MV-4-11 (cell line): ENCODE measurements around the gene ANKRD39.

Experiments used
- DNase-seq: peaks from one replicate; lab custom pipeline; 2025; lab: John Stamatoyannopoulos, UW

ANKRD39 gene

DNA sequence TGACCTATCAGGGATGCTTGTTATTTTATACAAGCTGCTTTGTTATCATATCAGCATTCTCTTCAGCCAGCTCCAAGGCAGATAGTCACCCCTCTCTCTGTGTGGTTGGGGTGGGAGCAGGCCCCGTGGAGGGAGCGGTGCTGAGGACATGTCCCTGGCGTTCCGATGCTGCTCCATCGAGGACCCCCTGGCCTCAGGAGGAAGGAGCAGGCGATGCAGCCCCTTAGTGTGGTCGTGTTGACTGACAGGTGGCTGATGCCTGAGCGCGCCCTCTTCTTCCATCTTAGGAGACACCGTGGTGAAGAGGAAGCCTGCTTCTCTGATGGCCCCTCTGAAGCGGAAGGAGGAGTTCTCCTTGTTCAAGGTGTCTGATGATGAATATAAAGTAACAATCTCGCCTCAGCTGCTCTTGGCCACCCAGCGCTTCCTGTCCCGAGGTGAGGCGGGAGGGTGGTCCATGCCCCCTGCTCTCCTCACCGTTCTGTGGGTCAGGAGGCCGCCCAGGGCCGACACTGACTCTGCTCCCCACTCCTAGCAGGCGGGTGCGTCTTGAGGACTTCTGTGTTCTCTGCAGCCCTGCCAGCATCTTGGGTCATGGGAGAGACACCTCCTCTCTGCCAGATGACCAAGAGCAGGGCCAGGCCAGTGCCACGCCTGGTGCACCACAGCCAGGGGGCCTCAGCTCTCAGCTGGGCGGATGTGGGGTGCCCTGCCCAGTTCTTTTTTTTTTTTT, 31.1 kb downstream of the ANKRD39 start:
- DNase-seq: no peak

DNA sequence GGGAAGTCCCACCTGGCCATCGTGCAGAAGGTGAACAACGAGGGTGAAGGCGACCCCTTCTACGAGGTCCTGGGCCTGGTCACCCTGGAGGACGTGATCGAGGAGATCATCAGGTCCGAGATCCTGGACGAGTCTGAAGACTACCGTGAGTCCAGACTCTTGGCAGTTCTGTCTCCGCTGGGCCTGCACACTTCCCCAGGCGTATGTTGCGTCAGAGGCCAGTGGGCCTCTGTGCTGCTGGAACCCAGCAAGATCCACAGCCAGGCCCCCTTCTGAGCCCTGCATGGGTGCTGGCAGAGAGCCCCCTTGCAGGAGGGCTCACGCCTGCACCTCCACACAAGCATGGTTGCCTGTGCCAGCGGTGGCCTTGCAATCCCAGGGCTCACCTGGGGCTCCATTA, 32.8 kb downstream of the ANKRD39 start:
- DNase-seq: no peak

DNA sequence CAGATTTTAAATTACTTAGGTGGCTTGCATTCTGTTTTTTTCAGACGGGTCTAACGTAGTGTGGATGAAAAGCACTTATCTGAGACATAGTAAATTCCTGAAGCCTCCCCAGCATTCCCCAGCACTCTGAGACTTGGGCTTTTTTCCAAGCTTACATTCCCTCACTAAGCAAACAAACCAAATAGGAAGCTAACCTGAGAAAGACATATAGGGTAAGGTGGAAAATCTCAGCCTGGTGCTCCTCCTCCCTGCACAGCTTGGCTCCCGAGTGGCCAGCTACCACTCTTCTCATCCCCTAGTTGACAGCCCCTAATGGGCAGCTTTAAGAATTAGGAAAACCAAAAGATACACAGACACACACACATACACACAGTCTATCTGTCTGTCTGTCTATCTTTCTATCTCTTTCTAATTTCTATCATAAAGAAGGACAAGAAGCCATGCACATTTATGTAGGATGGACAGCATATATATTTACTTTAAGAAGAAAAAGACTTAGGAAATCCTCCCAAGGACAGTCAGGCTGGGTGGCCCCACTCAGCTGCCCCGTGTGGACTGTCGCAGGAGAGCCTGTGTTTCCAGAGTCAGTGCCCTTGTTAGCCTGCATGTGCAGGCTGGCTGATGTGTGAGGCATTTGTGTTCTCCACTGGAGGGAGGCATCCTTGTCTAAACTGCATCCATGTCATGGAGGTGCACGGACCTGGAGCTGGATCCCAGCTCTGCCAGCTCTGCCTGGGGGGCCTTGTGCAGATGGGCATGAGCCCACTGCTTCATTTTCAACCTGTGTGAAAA, 33.5 kb downstream of the ANKRD39 start:
- no peak for DNase-seq

DNA sequence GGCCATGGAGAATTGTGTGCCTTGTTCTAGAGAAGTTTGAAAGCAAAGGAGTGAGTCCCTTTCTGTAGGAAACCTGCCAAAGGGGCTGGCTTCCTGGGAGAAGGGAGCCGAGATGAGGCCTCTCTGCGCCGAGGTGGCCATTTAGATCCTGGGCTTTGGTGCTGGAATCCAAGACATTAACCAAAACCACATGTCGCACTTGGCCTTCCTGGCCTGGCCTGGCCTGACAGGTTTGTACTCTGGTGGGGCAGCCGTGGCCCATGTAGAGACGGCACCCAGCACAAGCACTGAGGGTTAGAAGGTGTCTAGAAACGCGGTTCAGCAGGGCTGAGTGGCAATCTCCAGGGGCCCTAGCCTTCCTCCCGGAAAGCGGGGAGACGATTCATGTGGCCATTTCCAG, 34.6 kb downstream of the ANKRD39 start:
- no peak for DNase-seq

DNA sequence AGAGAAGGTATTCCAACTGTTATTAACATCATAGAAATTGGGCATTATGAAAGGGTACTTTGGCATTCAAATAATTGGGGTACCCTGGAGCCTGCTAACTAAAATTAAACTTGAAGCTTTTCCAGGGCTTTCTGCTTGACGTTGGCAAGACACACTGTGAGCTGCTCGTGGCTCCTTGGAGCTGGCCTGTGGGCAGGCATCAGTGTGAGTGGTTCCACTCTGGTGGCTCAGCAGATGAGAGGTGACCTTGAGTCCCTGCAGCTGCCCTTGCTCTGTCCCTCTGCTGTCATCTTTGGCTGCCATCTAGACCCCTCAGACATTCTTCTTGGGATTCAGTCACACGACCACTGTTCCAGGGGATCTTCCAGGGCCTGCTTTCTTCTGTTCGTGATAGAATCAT, 35.0 kb downstream of the ANKRD39 start:
- no peak for DNase-seq

- DNase-seq: no peak
Measured at GRCh38 chr2:96821113-96821675, 36.6 kb downstream of the ANKRD39 start.

DNA sequence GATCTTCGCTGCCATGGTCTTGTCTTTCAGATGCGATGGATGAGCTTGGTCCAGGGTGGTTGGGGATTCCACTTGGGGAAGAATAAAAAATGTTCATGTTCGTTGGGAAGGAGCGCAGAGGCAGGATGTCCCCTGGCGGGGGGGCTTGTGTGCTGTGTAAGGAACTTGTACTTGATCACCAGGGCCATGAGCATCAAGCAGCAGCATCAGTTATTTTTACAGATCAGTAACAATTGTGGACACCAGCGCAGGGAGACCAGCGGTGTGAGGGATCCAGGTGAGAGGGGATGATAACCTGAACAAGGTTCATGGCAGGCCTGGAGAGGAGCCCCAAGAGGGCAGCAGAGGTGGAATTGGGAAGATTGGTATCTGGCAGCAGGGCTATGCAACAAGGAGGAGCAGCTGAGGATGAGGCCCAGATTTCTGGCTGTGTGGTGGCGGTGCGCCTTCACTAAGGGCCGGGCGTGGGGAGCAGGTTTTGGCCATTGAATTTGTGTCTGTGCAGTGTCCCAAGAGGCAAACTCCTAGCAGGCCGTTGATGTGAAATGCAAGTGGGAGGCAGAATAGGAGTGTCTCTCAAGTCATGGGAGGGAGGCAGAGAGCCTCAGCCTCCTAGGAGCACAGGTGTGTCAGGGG, 37.8 kb downstream of the ANKRD39 start:
- DNase-seq: no peak

- DNase-seq: no peak
Measured at GRCh38 chr2:96819128-96819875, 38.5 kb downstream of the ANKRD39 start.

DNA sequence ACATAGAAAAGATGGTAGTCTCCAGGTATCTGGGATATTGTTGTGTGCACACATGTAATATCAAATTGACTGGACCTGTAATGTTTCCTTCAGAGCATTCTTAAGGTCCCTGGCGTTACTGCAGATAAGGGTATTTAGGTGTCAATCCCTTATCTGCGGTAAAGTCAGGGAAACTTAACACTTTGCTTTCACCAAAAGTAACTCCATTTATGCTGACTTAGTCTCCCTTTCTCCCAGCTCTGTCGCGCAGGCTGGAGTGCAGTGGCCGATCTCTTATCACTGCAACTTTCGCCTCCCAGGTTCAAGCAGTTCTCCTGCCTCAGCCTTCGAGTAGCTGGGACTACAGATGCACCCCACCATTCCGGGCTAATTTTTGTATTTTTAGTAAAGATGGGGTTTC, 39.9 kb downstream of the ANKRD39 start:
- DNase-seq: no peak

GRCh38 chr2:96816836-96817702, 40.7 kb downstream of the ANKRD39 start:
- no peak for DNase-seq

DNA sequence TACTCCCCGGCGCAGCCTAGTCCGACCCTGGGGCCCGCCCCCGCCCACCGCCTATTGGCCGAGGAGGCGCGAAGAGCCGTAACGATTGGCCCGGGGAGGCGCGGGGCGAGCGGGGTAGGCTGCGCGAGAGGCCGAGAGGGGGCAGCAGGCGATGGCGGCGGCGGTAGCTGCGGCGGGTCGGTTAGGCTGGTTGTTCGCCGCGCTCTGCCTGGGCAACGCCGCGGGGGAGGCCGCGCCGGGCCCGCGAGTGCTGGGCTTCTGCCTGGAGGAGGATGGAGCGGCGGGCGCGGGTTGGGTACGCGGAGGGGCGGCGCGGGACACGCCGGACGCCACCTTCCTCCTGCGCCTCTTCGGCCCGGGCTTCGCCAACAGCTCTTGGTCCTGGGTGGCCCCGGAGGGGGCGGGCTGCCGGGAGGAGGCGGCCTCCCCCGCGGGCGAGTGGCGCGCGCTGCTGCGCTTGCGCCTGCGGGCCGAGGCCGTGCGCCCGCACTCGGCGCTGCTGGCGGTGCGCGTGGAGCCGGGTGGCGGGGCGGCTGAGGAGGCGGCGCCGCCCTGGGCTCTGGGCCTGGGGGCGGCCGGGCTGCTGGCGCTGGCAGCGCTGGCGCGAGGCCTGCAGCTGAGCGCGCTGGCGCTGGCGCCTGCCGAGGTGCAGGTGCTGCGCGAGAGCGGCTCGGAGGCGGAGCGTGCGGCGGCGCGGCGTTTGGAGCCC, 41.5 kb downstream of the ANKRD39 start, which contains the start of gene CNNM3:
CNNM3 (plus strand) TSS at position 142 of the 709 bp plus-strand sequence; CDS start at position 152, 10 bp downstream.
- peak; percentile 77 for DNase-seq

DNA sequence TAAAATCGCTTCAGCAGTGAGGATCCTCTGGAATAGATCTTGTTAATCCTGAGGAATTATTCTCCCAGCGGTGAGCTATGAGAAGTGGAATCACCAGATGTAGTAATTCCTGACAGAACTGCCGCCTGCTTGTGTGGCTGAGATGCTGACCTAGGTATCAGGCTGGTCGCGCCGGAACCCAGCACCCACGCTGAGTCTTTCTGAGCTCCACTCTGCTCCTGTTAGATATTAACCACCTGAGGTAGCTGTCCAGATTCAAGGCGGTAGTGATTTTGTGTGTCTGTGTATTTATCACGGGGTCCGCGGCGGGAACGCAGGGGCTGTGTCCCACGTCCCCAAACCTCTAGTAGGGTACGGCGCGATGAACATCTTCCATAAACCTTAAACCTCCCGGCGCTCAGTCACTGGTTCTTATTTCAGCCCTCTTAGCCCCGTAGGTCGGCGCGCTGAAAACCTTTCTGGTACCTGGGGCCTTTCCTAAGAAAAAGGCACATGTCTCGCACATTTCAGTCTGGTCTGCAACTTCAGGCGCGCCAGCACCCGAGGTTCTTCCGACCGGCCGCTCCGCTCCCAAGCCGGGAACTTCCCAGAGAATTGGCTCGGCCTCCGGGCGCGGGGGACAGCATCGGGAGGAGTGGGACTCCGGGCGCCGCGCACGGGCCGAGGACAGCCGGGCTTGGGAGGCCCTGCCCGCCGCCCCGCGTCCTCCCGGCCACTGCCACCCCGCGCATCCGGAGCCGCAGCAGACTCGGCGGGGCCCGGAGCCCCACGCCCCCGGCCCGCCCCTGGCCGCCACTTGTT, 42.3 kb downstream of the ANKRD39 start:
- no peak for DNase-seq

DNA sequence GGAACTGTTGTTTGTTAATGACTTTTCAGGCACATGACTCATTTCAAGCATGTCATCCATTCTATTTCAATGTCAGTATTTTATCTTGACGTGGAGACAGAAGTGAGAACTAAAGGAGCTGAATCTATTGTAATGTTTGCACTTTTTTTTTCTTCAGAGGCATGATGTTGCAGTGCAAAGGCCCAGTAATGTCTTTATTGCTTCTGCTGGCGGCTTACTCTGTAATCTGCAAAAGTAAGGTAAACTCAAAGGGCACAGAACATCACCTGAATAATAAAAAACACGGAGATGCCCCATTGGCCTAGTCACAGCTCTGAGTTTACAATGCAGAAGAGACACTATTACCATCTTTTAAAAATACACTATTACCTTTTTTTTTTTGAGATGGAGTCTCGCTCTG, 44.2 kb downstream of the ANKRD39 start:
- DNase-seq: no peak

DNA sequence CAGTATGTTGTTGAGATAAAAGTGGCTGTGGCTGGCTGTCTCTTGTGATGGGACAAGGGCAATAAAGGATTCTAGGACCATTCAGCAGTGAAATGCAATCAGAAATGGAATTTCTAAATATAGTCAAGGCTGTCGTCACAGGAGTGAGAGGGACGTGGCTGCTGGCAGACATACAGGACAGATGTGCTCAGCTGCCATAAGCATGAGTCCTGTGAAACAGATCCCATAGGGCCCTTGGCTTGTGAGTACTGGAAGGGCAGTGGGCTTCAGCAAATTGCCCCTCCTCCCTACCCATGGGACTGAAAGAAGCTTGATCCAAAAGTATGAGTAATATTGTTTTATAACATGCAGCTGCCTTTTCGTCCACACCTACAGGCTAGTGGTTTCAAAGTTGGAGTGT, 45.9 kb downstream of the ANKRD39 start:
- DNase-seq: no peak

DNA sequence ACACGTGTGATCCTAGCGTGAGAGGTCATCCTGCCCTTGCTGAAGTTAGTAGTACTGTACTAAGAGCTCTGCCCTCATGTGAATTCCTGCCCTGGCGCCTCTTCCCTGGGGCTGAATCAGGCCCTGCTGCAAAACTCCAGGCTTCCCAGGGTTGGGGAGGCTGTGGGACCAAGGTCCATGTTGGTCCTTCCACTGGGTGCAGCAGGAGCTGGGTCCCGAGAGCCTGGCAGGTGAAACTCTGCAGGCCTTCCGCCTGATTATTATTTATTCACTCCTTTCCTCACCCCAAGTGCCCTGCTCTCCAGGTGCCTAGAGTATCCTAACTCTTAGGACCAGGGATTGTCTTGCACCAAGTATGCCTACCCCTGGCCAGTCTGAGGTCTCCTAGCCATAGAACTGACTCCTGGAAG, 47.0 kb downstream of the ANKRD39 start:
- no peak for DNase-seq

GRCh38 chr2:96809951-96810782, 47.6 kb downstream of the ANKRD39 start:
- no peak for DNase-seq

DNA sequence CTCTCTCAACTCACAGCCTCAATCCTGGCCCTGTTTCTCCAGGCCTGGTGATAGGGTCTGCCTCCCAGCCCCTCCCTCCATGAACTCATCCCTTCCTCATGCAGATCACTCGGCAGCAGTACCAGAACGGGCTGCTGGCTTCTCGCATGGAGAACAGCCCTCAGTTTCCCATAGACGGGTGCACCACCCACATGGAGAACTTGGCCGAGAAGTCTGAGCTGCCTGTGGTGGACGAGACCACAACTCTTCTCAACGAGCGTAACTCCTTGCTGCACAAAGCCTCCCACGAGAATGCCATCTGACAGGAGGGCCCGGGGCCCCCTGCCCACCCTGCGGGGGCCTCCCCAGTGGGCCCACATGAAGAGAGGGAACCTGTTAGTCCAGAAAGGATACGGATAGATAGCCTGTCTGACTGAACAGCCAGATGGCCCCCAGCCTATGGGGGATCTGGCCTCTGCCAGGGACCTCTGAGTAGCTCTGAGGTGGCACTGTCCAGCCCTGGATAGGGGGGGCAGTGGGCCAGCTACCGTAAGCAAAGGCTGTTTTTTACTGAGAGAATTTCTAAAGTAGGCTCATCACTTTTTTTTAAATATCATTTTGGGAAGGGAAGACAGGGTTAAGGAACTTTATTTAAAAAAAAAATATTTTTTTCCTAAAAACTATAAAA, 48.5 kb downstream of the ANKRD39 start:
- no peak for DNase-seq
